Endothelial cell (in vitro differentiated cells): ENCODE measurements around the gene CD84. TPM values are rescaled to one million over a fixed set of nuclear protein-coding genes. Genes with fewer than 3 reads are reported as not detected.
A peak's percentile ranks its signal among the peaks of the same experiment; 100 is the strongest.

Experiments
- DNase-seq: peaks from one replicate; pipeline ENCODE4 v3.0.0; 2021; ENCODE audit warnings: low spot score
- H3K27ac Mint-ChIP-seq: one replicate; pipeline ENCODE4 v1.8.0; 2021; ENCODE audit warnings: mixed read lengths, inconsistent platforms; ENCODE audit not compliant: unreplicated experiment
- H3K27me3 Mint-ChIP-seq: one replicate; pipeline ENCODE4 v1.8.0; 2021; ENCODE audit warnings: mild to moderate bottlenecking, moderate library complexity, mixed read lengths, inconsistent platforms; ENCODE audit not compliant: unreplicated experiment
- H3K36me3 Mint-ChIP-seq: one replicate; pipeline ENCODE4 v1.8.0; 2021; ENCODE audit warnings: mild to moderate bottlenecking, low read depth, mixed read lengths, inconsistent platforms; ENCODE audit not compliant: unreplicated experiment
- H3K4me1 Mint-ChIP-seq: one replicate; pipeline ENCODE4 v1.8.0; 2021; ENCODE audit warnings: mild to moderate bottlenecking, mixed read lengths, inconsistent platforms; ENCODE audit not compliant: unreplicated experiment
- H3K4me3 Mint-ChIP-seq: one replicate; pipeline ENCODE4 v1.8.0; 2021; ENCODE audit warnings: mild to moderate bottlenecking, mixed read lengths, inconsistent platforms; ENCODE audit not compliant: unreplicated experiment
- H3K9me3 Mint-ChIP-seq: one replicate; pipeline ENCODE4 v1.8.0; 2021; ENCODE audit warnings: mixed read lengths, inconsistent platforms; ENCODE audit not compliant: unreplicated experiment
- CTCF ChIP-seq: fragments of 200-600 bp; sonication (generic); IDR thresholded peaks from one replicate; pipeline ENCODE4 v1.5.0; 2021; ENCODE audit warnings: antibody characterized with exemption; ENCODE audit not compliant: unreplicated experiment
- total RNA-seq: library from RNA; stranded (reverse); fragmentation: NEBNext Ultra II Directional; extraction: Animal tissue kit (Norgen Biotek cat#: 25700); gene quantifications from one replicate; pipeline ENCODE4 v1.2.1, GENCODE V29; 2021; ENCODE audit not compliant: unreplicated experiment

CD84 gene
- total RNA-seq, 1 donor from 2014 or later = not detected

GRCh38 chr1:160608941-160609340 lies 29.6 kb upstream of the CD84 start:
- no peak for TF ChIP-seq CTCF
- peaks cover 29% of the 10 kb centered on the region for H3K4me1 Mint-ChIP-seq
- no peaks in the 10 kb centered on the region for H3K9me3 Mint-ChIP-seq
- no peaks in the 10 kb centered on the region for H3K36me3 Mint-ChIP-seq
- peaks cover 3% of the 10 kb centered on the region for H3K27me3 Mint-ChIP-seq
- H3K4me3 Mint-ChIP-seq = no peak overlapping the region
- no peak for DNase-seq
- H3K27ac Mint-ChIP-seq = no peak overlapping the region

- H3K27ac Mint-ChIP-seq = no peak overlapping the region
- DNase-seq = no peak
- no peak overlapping the region for H3K4me3 Mint-ChIP-seq
- TF ChIP-seq CTCF = no peak
- H3K4me1 Mint-ChIP-seq = peaks cover 29% of the 10 kb centered on the region
- H3K27me3 Mint-ChIP-seq = peaks cover 3% of the 10 kb centered on the region
- H3K36me3 Mint-ChIP-seq = no peaks in the 10 kb centered on the region
- H3K9me3 Mint-ChIP-seq = no peaks in the 10 kb centered on the region
These were observed 29.2 kb upstream of the CD84 start for GRCh38 chr1:160608514-160608913.

- H3K36me3 Mint-ChIP-seq = no peaks in the 10 kb centered on the region
- TF ChIP-seq CTCF = no peak
- no peak overlapping the region for H3K27ac Mint-ChIP-seq
- peaks cover 2% of the 10 kb centered on the region for H3K27me3 Mint-ChIP-seq
- no peaks in the 10 kb centered on the region for H3K9me3 Mint-ChIP-seq
- no peak for DNase-seq
- no peak overlapping the region for H3K4me3 Mint-ChIP-seq
- H3K4me1 Mint-ChIP-seq = peaks cover 29% of the 10 kb centered on the region
These were observed 28.8 kb upstream of the CD84 start for GRCh38 chr1:160608057-160608456.

GRCh38 chr1:160607672-160608032 lies 28.4 kb upstream of the CD84 start:
- Mint-ChIP-seq H3K4me1 (peaks cover 29% of the 10 kb centered on the region), H3K4me3 (no peak overlapping the region), H3K9me3 (no peaks in the 10 kb centered on the region), H3K27ac (no peak overlapping the region), H3K27me3 (peaks cover 2% of the 10 kb centered on the region), H3K36me3 (no peaks in the 10 kb centered on the region)
- no peak for TF ChIP-seq CTCF
- DNase-seq = no peak

GRCh38 chr1:160607011-160607671 lies 27.8 kb upstream of the CD84 start:
- H3K27me3 Mint-ChIP-seq = peaks cover 2% of the 10 kb centered on the region
- H3K4me1 Mint-ChIP-seq = peaks cover 29% of the 10 kb centered on the region
- H3K36me3 Mint-ChIP-seq = no peaks in the 10 kb centered on the region
- peak overlapping the region; percentile 54 for H3K27ac Mint-ChIP-seq
- peak; percentile 48 for DNase-seq
- H3K4me3 Mint-ChIP-seq = no peak overlapping the region
- H3K9me3 Mint-ChIP-seq = no peaks in the 10 kb centered on the region
- peak; percentile 78 for TF ChIP-seq CTCF
